ENCODE results near the gene EIF2B2.

EIF2B2 gene

DNA sequence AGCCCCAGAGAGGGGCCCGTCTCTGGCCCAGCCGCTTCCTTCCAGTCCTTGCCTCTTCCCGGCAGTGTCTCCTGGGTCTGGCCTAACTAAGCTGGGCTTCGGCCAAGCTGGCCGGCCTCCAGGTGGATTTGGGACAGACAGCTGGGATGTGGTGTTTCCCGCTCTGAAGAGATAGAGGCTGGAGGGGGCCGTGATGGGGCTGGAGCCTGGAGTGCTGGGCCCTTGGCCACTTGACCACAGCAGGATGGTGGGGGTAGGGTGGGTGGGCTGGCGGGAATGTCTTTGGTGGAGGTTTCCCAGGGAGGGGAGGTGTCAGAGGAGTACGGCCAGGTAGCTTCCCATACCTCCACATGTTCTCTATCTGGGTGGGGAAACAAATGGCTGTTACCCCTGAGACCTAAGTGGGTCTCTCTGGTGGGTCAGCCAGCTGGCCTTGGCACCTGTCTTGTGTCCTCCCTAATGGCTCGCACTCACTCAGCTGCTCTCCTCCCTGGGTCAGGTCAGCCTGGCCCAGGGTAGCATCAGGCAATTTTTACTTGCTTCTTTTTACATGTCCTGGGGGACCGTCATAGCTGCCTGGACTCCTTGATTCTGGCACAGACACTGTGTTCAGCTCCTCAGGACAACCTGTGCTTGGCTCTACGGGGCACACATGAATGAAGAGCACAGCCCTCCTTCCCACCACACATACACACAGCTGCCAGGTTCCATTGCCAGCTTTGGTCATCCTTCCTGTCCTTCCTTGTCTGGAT is 27.5 kb upstream of the EIF2B2 start:
- CTCF ChIA-PET = no interaction called here

DNA sequence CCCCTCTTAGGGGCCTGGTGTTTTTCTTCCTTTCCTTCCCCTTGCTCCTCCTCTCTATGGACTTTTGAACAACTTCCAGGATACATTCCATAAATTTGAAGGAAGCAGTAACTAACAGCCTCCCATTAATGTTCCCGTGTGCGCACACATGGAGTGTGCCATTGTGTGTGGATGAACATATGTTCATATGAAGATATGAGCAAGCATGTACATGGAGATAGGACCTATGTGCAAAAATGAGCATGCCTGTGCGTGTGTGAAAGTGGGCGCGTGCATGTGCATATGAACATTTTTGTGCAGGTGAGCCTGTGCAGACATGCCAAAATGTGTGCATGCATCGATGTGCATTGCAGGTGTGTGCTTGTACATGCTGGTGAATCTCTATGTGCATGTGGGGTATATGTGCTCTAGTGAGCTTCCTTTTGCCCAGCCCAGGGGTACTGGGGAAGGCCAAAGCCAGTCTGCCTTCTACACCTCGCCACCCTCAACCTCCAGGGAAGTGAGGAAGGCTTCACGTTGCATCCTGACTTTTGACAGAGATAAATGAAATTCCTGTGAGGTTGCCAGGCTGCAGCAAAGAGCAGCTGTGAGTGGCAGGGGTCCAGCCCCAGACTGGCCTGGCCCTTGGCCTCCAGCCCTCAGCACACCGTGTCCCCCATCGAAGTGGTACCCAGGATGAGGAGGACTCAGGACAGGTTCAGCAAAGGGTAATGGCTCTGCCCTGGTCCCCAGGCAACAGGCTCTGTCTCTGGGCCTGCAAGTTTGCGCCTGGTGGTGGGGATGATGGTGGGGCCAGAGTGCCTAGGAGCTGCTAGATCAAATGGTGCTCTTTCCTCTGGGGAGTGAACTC is 26.2 kb upstream of the EIF2B2 start:
- ChIA-PET POLR2A (interaction anchor here (1.9 kb wide), 1 partner anchor 21 kb away, joined by 7 read pairs; the partner anchor contains the start of gene PGF), CTCF (interaction anchor here (0.5 kb wide), 1 partner anchor 25 kb away, joined by 3 read pairs; no protein-coding TSS in a partner anchor)
- no peak for TF ChIP-seq TARDBP (IDR thresholded peaks at IDR 0.05)
- no peak for TF ChIP-seq SUZ12 (IDR thresholded peaks at IDR 0.05)
- peak; percentile 5 for DNase-seq (ENCODE audit: extremely low spot score)

More for the DNA sequence above, 27.5 kb upstream of the EIF2B2 start:
- POLR2A ChIA-PET = interaction anchor here (1.9 kb wide), 1 partner anchor 20 kb away, joined by 7 read pairs; the partner anchor contains the start of gene PGF
- DNase-seq (ENCODE audit: extremely low spot score) = no peak
- TF ChIP-seq FOXM1 (IDR thresholded peaks at IDR 0.05; ENCODE audit: borderline replicate concordance) (no peak), CTBP1 (IDR thresholded peaks at IDR 0.05; ENCODE audit: borderline replicate concordance) (no peak), HDGF (IDR thresholded peaks at IDR 0.05; ENCODE audit: borderline replicate concordance) (no peak), L3MBTL2 (conservative IDR thresholded peaks at IDR 0.05) (no peak), SUZ12 (IDR thresholded peaks at IDR 0.05) (no peak), LEF1 (IDR thresholded peaks at IDR 0.05; ENCODE audit: borderline replicate concordance) (no peak), FOXA1 (IDR thresholded peaks at IDR 0.05) (no peak), TARDBP (IDR thresholded peaks at IDR 0.05) (no peak), ZNF384 (IDR thresholded peaks at IDR 0.05) (no peak)
- TF ChIP-seq, protein P1, sequence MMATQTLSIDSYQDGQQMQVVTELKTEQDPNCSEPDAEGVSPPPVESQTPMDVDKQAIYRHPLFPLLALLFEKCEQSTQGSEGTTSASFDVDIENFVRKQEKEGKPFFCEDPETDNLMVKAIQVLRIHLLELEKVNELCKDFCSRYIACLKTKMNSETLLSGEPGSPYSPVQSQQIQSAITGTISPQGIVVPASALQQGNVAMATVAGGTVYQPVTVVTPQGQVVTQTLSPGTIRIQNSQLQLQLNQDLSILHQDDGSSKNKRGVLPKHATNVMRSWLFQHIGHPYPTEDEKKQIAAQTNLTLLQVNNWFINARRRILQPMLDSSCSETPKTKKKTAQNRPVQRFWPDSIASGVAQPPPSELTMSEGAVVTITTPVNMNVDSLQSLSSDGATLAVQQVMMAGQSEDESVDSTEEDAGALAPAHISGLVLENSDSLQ (IDR thresholded peaks at IDR 0.05) = no peak

DNA sequence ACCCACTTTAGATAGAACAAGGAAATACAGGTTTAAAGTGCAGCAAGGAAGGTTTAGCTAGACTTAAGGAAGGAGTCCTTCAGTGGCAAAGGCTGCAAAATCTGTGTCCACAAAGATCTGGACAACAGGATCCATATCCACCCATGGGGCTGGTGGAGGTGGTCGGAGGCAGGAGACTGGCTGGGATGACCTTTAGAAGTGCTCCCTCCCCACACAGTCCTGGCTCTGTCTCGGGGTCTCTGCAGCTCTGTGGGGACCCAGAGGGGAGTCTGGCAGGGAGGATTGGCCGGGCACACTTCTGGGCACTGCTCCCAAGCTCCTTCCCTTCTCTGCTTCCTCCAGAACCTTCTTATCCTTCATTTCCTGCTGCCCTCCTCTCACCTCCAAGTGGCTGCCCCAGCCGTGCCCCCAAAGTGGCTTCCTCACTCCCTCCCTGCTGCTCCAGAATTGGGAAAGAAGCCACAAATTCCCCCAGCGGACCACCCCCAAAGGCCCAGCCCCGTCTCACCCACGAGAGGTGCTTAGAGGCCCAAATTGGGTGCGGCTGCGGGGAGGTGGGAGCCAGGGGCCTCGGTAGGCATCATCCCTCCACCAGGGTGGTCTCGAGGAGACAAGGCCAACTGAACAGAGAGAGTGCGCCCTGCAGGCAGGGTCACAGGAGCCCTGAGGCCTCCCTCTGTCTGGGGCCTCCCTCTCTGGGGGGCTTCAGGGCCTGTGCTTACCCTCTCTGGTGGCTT is 25.4 kb upstream of the EIF2B2 start:
- ChIA-PET POLR2A (interaction anchor here (1.0 kb wide), 1 partner anchor 92 kb away, joined by 3 read pairs; the partner anchor contains the start of gene ZC2HC1C), CTCF (no interaction called here)
- peak; percentile 3 for DNase-seq (ENCODE audit: extremely low spot score)

DNA sequence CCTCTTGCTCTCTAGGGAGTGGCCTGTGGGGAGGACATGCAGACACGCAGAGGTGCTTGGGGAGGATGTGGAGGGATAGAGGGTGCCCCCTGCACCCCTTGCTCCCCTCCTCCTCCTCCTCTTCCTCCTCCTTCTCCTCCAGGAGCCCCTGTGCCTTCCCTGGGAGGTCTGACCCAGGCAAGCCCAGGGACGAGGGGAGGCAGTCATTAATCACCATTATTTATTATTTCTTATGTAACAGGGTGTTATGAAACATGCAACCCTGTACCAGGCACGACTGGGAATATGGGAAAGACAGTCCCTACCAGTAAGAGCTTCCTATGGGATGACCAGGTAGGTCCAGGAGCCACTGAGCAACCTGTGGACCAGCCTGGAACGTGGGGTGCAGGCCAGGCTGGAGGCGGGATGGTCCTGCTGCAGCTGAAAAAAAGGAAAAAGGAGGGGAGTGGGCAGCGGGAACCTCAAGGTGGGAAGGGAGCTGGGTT is 24.8 kb upstream of the EIF2B2 start:
- CTCF ChIA-PET = interaction anchor here (0.9 to 1.0 kb wide), 2 partner anchors 31 to 117 kb away, joined by 3 read pairs; no protein-coding TSS in a partner anchor
- DNase-seq (ENCODE audit: extremely low spot score) = peak; percentile 4
- TF ChIP-seq LEF1 (IDR thresholded peaks at IDR 0.05; ENCODE audit: borderline replicate concordance) (no peak), ELF4 (IDR thresholded peaks at IDR 0.05) (no peak), ZNF384 (IDR thresholded peaks at IDR 0.05) (no peak), TARDBP (IDR thresholded peaks at IDR 0.05) (no peak), FOXA1 (IDR thresholded peaks at IDR 0.05) (no peak), HDGF (IDR thresholded peaks at IDR 0.05; ENCODE audit: borderline replicate concordance) (no peak), CTBP1 (IDR thresholded peaks at IDR 0.05; ENCODE audit: borderline replicate concordance) (no peak), L3MBTL2 (conservative IDR thresholded peaks at IDR 0.05) (no peak), FOXM1 (IDR thresholded peaks at IDR 0.05; ENCODE audit: borderline replicate concordance) (no peak), NFRKB (IDR thresholded peaks at IDR 0.05) (no peak), SP1 (IDR thresholded peaks at IDR 0.05) (no peak), SUZ12 (IDR thresholded peaks at IDR 0.05) (no peak), FOXK2 (IDR thresholded peaks at IDR 0.05) (no peak), BHLHE40 (IDR thresholded peaks at IDR 0.05; ENCODE audit: borderline replicate concordance) (no peak), ARNT (IDR thresholded peaks at IDR 0.05) (no peak)
- TF ChIP-seq, protein P1 (IDR thresholded peaks at IDR 0.05) = no peak
- POLR2A ChIA-PET = interaction anchor here (1.0 to 2.3 kb wide), 4 partner anchors 11 to 92 kb away, joined by 3 to 6 read pairs (median 4); partner anchors contain the start of genes PGF and ZC2HC1C

More for the DNA sequence above, 25.4 kb upstream of the EIF2B2 start:
- TF ChIP-seq CTBP1 (IDR thresholded peaks at IDR 0.05; ENCODE audit: borderline replicate concordance) (no peak), NFRKB (IDR thresholded peaks at IDR 0.05) (no peak), FOXA1 (IDR thresholded peaks at IDR 0.05) (no peak), FOXK2 (IDR thresholded peaks at IDR 0.05) (no peak), SUZ12 (IDR thresholded peaks at IDR 0.05) (no peak), ZNF384 (IDR thresholded peaks at IDR 0.05) (no peak), FOXM1 (IDR thresholded peaks at IDR 0.05; ENCODE audit: borderline replicate concordance) (no peak), SP1 (IDR thresholded peaks at IDR 0.05) (no peak), TARDBP (IDR thresholded peaks at IDR 0.05) (no peak), LEF1 (IDR thresholded peaks at IDR 0.05; ENCODE audit: borderline replicate concordance) (no peak), ELF4 (IDR thresholded peaks at IDR 0.05) (no peak), BHLHE40 (IDR thresholded peaks at IDR 0.05; ENCODE audit: borderline replicate concordance) (no peak), L3MBTL2 (conservative IDR thresholded peaks at IDR 0.05) (no peak), ARNT (IDR thresholded peaks at IDR 0.05) (no peak), HDGF (IDR thresholded peaks at IDR 0.05; ENCODE audit: borderline replicate concordance) (no peak)
- TF ChIP-seq, protein P1 (IDR thresholded peaks at IDR 0.05) = no peak
